Measurements from ENCODE around the gene HDAC10. TPM values are rescaled to one million over a fixed set of nuclear protein-coding genes. Genes with fewer than 3 reads are reported as not detected.
A peak's percentile ranks its signal among the peaks of the same experiment; 100 is the strongest.

Gene HDAC10
- total RNA-seq, 1 donor from 2014 or later = 42.1 TPM

DNA sequence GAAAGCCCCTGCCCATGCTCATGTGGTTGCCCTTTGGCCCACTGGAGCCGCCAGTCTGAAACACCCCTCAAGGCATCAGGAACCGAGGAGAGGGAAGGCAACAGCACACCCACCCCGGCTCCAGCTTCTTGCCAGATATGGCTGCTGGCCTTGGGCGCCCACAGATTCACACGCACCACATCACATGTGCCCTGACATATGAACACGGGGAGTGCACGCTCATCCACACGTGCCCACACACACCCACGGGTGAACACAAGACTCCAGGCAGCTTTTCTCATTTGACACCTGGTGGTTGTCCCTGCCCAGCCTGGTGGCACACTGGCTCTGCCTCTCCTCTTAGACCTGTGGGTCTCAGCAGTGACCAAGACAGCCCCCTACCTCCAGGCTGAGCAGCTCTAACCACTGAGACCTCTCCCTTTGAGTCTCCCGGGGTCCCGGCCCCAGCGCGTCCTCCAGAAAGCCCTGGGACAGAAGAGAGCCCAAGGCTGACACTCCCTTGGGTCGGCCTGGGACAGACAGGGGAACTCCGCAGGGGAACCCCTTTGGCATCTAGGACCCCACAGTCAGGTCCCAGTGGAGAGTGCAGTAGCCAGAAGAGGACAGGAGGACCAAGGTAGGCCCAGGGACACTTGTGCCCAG lies 13.2 kb upstream of the HDAC10 start:
- Mint-ChIP-seq H3K27me3 (ENCODE audit: unreplicated experiment) (peaks cover 10% of the 10 kb centered on the region), H3K4me3 (ENCODE audit: unreplicated experiment) (no peak overlapping the region), H3K27ac (ENCODE audit: unreplicated experiment) (no peak overlapping the region), H3K36me3 (ENCODE audit: low read depth, unreplicated experiment) (peaks cover 5% of the 10 kb centered on the region), H3K9me3 (ENCODE audit: unreplicated experiment) (no peaks in the 10 kb centered on the region), H3K4me1 (ENCODE audit: unreplicated experiment) (peaks cover 4% of the 10 kb centered on the region)
- no peak for DNase-seq (ENCODE audit: low spot score)
- TF ChIP-seq CTCF (IDR thresholded peaks at IDR 0.05; ENCODE audit: unreplicated experiment) = no peak

GRCh38 chr22:50262973-50263617 lies 12.0 kb upstream of the HDAC10 start:
- no peak overlapping the region for H3K4me3 Mint-ChIP-seq (ENCODE audit: unreplicated experiment)
- peaks cover 4% of the 10 kb centered on the region for H3K4me1 Mint-ChIP-seq (ENCODE audit: unreplicated experiment)
- H3K9me3 Mint-ChIP-seq (ENCODE audit: unreplicated experiment) = no peaks in the 10 kb centered on the region
- no peak overlapping the region for H3K27ac Mint-ChIP-seq (ENCODE audit: unreplicated experiment)
- peaks cover 5% of the 10 kb centered on the region for H3K36me3 Mint-ChIP-seq (ENCODE audit: low read depth, unreplicated experiment)
- no peak for DNase-seq (ENCODE audit: low spot score)
- TF ChIP-seq CTCF (IDR thresholded peaks at IDR 0.05; ENCODE audit: unreplicated experiment) = no peak
- peaks cover 12% of the 10 kb centered on the region for H3K27me3 Mint-ChIP-seq (ENCODE audit: unreplicated experiment)

DNA sequence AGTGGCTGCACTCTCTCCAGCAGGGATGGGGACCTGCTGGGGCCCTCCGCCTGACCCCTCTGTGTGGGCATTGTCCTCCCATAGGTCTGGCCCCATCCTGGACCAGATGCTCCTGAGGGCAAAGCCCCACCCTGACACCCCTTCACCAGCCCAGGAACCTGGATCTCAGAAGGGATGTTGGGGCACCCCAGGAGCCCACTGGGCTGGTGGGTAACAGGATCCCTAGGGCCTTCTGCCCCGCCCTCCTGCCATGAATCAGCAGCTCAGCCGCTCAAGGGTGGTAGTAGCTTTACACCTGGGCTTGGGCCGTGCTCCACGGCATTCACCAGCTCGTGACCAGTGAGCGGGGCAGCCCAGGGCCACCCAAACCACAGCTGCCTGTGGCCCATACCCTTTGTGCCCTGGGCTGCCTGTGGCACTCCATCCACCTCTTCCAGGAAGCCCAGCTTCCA lies 11.4 kb upstream of the HDAC10 start:
- no peak overlapping the region for H3K27ac Mint-ChIP-seq (ENCODE audit: unreplicated experiment)
- TF ChIP-seq CTCF (IDR thresholded peaks at IDR 0.05; ENCODE audit: unreplicated experiment) = no peak
- peaks cover 4% of the 10 kb centered on the region for H3K4me1 Mint-ChIP-seq (ENCODE audit: unreplicated experiment)
- DNase-seq (ENCODE audit: low spot score) = no peak
- peak overlapping the region; percentile 76 for H3K4me3 Mint-ChIP-seq (ENCODE audit: unreplicated experiment)
- peaks cover 14% of the 10 kb centered on the region for H3K27me3 Mint-ChIP-seq (ENCODE audit: unreplicated experiment)
- peaks cover 5% of the 10 kb centered on the region for H3K36me3 Mint-ChIP-seq (ENCODE audit: low read depth, unreplicated experiment)
- H3K9me3 Mint-ChIP-seq (ENCODE audit: unreplicated experiment) = no peaks in the 10 kb centered on the region

GRCh38 chr22:50261615-50262459 lies 10.8 kb upstream of the HDAC10 start, which contains the start of gene MAPK12:
Gene MAPK12, minus strand, starts transcription at chr22:50261683. Its CDS starts 174 bp downstream, at chr22:50261509.
- peaks cover 14% of the 10 kb centered on the region for H3K27me3 Mint-ChIP-seq (ENCODE audit: unreplicated experiment)

More at GRCh38 chr22:50261615-50262459, 10.8 kb upstream of the HDAC10 start, which contains the start of gene MAPK12:
- no peak for DNase-seq (ENCODE audit: low spot score)
- Mint-ChIP-seq H3K4me1 (ENCODE audit: unreplicated experiment) (peaks cover 4% of the 10 kb centered on the region), H3K9me3 (ENCODE audit: unreplicated experiment) (no peaks in the 10 kb centered on the region), H3K4me3 (ENCODE audit: unreplicated experiment) (peak within 1 kb of the TSS; percentile 76), H3K27ac (ENCODE audit: unreplicated experiment) (no peak within 1 kb of the TSS), H3K36me3 (ENCODE audit: low read depth, unreplicated experiment) (peaks cover 5% of the 10 kb centered on the region)
- TF ChIP-seq CTCF (IDR thresholded peaks at IDR 0.05; ENCODE audit: unreplicated experiment) = no peak

Data from endothelial cell (in vitro differentiated cells).